Smooth muscle cell of the brain vasculature (primary cell): ENCODE data around the gene LHX2.

Experiments used
- DNase-seq: peaks from one replicate; pipeline ENCODE4 v3.0.0-alpha.2; 2012; ENCODE audit warnings: low read depth, low spot score

Gene LHX2

DNA sequence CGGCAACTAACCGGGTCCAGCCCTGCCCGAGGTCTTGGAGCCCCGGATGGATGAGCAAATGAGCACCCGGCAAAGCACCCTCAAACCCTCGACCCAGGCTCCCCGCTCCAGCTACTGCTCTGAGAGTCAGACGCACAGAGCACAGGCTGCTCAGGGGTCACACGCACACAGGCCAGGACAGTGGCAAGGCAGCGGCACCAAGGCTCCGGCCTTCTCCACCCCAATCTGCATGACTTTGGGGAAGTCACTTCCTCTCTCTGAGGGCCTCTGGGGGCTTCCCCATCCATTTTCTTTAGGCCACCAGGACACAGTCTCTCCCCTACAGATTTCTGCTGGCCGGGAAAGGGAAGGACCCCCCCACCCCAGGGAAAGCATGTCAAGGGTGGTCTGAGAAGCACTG lies 18.0 kb downstream of the LHX2 start:
- no peak for DNase-seq

DNA sequence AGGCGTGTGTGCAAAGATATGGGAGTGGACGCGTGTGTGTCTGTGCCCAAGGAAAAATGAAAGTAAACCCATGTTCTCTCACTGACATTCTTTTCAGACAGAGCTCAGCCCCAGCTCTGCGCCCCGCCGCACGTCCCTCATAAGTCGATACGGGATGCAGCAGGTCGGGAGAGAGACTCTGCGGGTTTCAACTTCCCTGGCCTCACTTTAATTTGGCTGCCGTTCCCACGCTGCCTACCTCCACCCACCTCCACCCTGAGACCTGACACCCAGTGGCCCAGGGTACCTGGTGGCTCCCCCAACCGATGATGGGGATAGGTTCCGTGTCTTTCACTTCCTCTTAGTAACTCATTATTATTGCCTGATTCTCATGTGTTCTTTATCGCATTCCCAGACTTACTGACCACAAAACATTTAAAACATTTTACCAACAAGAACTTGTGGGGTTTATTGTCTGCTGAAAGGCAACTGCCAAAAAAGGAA lies 19.4 kb downstream of the LHX2 start:
- DNase-seq, result no peak

DNA sequence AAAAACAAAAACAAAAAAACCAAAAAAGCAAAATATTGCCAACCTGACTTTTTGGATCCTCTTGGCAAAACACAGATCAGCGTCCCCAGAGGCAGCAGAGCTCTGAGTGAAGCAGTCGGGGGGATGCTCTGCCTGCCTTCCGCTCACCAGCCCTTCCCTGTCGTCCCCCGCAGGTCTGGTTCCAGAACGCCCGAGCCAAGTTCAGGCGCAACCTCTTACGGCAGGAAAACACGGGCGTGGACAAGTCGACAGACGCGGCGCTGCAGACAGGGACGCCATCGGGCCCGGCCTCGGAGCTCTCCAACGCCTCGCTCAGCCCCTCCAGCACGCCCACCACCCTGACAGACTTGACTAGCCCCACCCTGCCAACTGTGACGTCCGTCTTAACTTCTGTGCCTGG lies 20.7 kb downstream of the LHX2 start:
- DNase-seq, result no peak

DNA sequence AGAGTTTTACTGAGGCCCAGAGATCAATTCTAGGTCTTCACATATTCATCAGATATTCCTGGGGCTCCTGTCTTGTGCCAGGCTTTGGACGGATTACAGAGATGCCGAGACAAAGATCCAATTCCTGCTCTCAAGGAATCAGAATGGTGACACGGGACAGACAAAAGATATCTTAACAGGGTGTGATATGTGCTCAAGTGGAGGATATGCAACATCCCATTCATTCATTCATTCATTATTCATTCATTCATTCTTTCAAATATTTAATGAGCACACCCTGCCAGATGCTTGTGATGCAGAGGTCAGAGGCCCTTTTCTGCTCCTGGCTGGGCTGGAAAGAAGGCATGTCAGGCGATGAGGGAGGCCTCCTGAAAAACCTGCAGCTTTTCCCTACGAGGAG lies 21.8 kb downstream of the LHX2 start:
- no peak for DNase-seq

DNA sequence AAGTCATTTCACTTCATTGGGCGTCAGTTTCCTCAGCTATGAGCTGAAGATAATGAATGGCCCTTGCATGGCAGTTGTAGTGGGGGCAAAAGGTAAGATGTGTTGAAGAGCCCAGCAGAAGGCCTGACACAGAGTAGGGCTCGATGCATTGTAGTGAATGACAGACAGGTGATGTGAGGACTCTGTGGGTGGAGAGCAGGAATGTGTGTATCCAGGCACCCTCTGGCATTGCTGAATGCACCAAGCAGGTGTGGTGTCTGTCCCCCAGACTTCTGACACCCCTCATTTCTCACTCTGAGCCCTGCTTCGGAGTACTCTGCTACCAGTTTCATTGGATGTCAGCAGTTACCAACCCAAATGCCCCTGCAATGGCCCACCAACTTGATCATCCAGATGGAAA lies 22.4 kb downstream of the LHX2 start:
- no peak for DNase-seq

DNA sequence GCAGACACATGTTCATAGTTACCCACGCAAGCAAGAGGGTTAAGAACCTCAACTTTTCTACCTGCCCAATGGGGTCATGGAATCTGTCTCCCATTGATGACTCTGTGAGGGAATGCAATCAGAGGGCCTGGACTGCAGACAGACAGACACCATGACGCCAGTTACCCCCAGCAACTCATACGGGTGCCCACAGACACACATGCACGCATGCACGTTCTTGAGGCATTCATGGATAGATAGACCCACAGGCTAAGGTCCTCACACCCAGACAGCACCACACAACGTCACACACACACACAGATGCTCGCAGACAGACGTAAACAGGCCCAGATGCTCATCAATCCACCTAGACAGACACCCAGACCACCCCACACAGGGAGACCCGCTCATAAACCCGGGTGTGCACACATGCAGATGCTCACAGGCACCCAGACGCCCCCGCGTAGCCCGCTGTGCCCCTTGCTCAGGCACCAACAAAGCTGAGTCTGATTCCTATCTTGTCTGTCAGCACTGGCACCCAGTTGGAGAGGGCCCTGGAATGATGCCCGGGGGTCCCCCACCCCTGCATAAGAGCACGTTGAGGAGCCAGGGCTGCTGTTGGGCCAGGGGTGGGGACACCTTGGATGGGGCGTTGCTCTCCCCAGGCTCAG lies 23.6 kb downstream of the LHX2 start:
- DNase-seq, result no peak

DNA sequence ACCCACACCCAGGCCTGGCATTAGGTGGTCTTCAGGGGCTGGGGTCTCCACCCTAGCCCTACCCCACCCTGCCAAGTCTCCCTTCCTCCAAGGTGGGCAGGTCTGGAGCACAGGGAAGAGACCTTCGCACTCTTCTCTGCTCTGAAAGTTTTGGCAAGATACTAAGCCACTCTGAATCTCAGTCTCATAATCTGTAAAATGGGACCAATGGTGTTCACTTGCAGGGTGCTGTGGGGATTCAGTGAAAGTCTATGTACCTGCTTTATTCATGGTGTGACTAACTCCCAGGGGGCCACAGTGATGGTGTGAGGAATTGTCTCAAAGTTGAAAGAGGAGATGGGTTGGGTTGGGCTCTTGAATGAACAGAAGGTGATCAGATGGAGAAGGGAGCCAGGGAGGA lies 25.0 kb downstream of the LHX2 start:
- no peak for DNase-seq

DNA sequence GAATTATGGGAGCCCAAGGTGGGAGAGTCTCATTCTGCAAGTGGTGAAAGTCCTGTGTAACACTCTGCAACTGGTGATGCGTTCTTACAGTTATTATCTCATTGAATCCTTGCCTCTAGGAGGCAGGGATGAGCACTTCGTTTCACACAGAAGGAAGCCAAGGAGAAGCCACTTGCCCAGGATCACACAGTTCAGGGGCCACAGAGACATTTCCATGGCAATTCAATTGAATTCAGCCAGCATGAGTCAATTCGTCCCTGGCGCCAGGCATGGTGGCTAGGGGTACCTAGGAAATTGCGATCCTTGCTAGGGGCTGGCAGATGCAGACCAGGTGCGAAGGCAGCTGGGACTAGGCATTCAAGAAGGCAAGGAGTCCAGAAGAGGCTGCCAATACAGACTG lies 26.2 kb downstream of the LHX2 start:
- no peak for DNase-seq

DNA sequence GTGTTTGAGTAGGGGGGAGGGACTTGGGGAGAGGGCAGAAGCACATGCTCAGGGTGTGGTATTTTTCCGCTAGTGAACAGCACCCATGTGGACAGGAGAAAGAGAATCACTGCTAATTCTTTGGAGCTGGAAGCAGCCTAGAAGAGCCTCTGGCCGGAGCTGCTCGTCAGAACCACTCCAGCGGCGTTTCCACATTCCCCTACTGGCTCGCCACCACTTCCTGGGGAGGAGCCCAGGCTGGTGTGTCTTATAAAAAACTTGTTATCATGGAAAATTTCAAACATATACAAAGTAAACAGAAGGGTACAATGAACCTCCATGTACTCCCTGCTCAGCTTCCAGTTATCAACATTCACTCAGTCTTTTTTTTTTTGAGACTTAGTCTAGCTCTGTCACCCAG lies 26.7 kb downstream of the LHX2 start:
- DNase-seq, result no peak

DNA sequence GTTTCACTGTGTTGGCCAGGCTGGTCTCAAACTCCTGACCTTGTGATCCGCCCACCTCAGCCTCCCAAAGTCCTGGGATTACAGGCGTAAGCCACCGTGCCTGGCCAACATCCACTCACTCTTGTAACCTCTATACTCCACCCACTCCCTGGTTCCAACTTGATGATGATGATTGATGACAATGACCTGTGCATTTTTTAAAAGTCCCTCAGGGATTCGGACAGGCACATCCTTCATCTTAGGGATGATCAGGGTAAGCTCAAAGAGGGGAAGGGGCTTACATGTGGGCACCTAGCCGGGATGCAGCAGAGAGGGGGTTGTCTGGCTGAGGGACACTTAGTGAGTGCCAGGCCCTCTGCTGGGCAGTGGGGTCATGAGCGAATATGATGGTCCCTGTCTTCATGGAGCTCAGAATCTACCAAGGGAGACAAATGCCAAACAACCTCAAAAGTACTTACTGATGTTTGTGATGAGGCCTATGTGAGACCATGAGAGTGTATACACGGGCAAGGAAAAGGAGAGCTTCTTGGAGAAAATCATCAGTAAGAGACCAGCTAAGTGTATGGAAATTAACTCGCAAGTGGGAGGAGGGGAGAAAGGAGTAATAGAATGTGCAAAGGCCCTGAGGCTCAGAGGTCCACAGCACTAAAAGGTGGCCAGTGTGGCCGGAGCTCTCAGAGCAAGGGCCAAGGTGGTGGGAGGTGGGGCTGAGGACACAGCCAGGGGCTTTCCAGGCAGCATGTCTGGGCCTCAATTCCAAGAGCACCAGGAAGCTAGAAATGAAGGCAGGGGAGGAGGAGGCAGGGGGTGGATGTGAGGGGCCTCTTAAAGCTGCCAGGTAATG lies 27.4 kb downstream of the LHX2 start:
- no peak for DNase-seq

DNA sequence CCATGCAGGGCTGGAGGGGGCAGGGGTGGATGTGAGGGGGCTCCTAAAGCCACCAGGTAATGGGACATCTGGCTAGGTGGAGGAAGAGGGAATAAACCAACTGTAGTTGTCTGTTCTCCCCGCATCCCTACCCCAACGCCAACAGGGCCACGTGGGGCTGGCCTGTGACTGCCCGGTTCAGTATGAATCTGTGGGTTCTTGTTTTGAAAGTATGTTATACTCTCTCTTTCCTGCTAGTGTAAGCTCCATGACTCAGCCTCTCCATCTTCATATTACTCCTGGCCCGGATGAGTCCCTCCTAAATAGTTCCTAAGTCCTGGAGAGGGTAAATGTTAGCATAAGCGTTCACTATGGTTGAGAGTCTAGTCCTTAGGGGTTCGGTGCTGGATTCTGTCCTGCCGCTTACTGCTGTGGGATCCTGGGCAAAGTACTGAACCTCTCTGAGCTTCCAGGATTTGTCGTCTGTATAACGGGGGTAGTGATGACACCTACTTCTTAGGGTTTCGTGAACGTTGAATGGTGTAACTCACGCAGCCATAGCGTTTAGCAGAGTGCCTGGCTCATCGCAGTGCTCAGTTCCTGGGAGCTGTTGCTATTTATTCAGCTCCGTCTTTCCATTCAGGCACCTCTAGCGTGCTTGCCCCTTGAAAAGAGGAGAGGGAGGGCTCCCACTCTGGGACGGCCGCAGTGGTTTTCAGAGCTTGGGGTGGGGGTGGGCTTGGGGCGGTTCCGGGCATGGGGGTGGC lies 28.8 kb downstream of the LHX2 start:
- DNase-seq, result no peak

DNA sequence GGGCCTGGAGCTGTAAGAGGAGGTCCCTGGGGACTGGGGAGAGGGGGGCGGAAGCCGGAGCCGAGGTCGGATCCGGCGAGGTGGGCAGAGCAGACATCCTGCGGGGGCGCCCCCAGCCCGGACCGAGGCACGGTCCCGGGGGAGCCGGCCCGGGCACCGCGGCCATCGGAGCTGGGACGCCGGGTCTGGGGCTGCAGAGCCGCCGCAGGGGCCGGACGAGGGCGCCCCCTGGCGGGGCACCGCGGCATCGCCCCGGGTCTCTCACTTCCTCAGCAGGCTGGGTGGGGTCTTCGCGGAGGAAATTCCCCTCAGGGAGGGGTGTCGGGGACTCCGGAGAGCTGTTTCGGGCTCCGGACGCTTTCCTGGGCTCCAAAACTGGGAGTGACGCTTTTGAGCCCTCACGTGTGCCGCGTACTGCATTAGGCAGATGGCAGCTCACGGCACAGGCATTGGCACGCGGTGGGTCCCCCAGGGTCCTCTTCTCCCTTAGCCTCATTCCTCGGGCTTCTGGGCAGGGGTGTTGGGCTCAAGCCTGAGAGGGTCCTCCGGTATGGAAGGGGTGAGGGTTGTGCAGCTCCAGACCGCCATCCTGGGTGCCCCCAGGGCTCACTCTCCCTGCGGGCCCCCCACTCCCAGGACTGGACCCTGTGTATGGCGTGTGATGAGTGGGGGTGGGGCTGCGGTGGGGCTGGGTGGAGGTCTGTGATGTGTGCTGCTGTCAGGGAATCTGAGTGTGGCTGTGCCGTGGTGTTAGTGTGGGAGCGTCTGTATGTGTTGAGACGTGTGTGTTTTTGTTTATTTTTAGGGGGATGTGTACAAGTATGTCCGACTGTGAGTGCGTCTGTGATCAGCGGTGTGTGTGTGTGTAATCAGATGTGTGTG lies 29.6 kb downstream of the LHX2 start:
- no peak for DNase-seq

DNA sequence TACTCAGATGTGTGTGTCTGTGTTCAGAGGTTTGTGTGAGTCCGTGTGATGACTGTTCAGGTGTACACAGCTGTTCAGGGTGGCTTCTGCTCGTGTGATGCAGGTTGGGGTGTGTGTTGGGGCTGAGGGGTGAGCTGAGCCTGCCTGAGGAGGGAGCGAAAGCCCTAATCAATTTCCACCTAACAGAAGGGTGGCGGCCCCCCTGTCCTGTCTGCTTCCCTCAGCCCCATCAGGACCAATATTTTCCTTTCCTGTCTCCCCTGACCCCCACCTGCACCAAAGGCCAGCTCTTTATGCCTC lies 30.2 kb downstream of the LHX2 start:
- DNase-seq, result no peak

DNA sequence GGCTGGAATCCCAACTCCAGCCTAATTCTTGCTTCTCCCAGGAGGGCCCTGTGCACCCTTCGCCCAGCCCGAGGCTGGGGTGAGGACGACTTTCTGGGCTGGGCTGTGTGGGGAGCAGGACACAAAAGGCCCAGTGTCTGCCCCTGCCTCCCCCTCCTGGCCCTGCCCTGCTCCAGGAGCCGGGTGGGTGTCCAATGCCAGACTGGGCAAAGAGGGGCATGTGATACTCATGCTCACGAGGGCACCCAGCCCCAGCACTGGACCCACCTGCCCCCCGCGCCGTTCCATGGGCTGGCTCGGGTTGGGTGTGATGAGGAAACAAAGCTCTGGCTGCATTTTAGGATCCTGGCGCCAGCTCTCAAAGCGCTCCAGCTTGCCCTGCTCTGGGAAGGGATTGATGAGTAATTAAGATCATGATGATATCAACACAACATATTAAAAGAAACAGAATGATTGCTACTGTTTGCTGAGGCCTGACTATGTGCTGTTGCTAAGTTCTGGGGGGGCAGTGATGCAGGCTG lies 30.7 kb downstream of the LHX2 start:
- DNase-seq, result no peak

DNA sequence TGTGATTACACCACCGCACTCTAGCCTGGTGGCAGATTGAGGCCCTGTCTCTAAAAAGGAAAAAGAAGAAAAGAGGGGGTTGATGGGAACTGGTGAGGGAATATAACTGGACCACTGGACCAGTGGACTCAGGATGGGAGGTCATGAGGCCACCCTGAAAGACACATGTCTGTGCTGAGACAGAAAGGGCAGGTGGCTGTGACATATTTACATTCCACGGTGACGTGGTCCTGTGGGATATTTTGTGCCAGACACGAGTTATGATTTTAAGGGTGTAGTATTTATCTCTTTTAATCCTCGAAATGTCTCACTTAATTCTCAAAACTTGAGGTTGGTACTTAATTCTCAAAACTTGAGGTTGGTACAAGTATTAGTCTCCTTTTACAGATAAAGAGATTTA lies 32.9 kb downstream of the LHX2 start:
- DNase-seq, result no peak

DNA sequence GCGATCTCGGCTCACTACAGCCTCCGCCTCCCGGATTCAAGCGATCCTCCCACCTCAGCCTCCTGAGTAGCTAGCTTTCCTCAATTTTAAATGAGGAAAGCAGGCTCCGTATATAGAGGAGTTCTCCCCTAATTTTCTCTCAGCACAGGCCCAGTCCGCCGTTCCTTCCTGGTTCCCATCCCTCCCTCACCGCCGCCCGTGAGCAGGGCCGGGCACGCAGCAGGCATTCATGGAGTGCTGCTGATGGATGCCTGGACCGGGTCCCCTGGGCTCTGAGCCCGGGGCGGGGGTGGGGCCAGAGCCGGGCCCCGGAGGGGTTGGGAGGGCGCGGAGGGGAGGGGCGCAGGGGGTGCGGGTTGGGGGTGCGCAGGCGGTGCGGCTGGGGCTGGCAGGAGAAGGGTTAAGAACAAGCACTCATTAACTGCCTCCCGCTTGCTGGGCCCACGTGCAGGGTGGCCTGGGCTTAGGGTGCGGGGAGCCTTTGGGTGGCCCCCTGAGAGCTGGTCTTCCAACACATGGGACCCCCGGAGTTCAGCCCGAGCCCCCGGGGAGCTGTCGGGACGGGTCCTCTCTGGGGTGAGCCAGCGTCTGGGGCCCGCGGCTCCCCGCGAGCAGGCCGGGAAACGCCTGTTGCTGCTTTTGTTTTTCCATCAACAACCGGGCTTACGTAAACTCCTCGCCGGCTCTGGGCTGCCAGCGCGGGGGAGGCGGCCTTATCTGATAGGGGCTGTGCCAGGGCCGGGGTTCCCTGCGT lies 33.7 kb downstream of the LHX2 start:
- DNase-seq, result no peak

DNA sequence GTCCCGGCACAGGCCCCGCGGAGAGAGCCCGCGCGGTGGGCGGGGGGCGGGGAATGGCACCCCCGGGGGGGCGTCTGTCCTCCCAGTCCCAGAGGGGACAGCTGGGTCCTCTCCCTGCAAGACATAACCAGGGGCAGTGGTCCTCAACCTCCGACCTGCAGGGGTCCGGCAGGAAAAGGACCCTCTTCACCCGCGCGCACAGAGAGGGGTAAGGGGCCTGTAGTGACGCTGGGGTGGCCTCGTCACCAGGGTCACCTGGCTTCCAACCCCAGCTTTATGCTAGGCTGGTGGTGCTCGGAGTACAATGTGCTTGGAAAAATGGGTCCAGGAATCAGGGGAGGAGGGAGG lies 34.2 kb downstream of the LHX2 start:
- DNase-seq, result no peak

DNA sequence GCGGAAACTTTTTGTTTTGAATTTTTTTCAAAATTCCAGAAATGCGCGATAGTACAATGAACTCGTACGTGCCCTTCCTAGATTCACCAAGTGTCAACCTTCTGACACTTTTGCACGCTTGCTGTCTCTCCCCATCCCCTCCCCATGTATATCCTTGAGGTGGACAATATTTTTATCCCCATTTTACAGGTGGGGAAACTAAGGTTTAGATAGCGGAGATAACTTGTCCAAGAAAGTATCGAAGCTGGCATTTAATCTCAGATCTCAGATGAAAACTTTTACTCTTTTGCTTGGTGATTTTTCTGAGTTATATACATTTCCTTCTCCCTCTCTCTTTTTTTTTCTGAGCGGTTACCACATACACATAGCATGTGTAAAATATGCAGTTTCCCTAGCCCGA lies 34.6 kb downstream of the LHX2 start:
- no peak for DNase-seq

DNA sequence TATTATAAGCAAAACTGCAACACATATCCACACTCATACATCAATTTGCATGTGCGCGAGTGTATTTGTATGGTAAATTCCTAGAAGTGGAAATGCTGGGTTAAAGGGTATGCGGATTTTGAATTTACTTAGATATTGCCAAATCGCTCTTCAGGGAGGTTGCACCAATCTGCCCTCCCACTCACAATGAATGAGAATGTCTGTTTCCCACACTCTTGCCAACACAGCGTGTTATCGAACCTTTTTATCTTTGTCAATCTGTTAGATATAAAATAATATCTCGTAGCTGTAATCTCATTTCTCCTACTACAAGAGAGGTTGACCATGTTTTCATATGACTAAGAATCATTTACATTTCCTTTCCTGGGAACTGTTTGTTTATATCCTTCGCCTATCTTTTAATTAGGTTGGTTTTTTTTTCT lies 35.7 kb downstream of the LHX2 start:
- no peak for DNase-seq

DNA sequence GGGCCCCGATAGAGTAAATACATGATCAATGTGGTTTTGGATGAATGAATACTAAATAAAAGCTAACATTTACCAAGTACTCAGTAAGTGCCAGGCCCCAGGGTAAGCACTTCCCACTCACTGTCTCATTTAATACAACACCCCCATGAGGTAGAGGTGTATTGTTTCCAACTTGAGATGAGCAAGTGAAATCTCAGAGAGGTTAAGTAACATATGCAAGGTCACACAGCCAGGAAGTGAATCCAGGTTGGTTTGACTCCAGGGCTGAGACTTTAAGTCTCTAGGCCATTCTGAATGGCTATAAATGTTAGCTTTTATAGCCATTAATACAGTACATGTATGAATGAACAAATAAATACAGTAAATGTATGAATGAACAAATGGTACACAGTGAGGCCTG lies 39.4 kb downstream of the LHX2 start:
- DNase-seq, result no peak

DNA sequence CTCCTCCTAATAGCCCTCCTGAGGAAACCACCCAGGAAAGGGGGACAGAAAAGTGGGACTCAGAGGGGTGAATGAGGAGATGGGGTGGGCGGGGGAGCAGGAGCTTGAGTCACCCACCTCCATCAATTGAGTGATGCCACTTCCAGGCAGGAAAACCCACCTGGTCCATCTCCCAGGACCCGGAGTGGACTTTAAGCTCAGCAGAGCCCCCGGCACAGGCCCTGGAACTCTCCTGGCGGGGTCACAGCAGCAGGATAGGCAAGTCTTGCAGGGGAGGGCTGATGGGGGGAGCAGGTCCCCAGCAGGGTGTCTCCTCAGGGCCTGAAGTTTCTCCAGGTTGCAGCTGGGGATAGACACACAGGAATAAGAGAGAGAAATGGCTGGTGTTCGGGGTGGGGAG lies 40.8 kb downstream of the LHX2 start:
- no peak for DNase-seq
